Measurements from ENCODE around the gene TMEM176B.
A peak's percentile ranks its signal among the peaks of the same experiment; 100 is the strongest.

Gene TMEM176B

GRCh38 chr7:150756166-150756565, 44.0 kb downstream of the TMEM176B start:
- no peaks in the 10 kb centered on the region for H3K36me3 ChIP-seq (ENCODE audit: insufficient read depth, low read length)
- H3K79me2 ChIP-seq (ENCODE audit: insufficient read depth, low read length): no peaks in the 10 kb centered on the region
- H3K4me2 ChIP-seq (ENCODE audit: low read depth, low read length, poor library complexity, severe bottlenecking): peak overlapping the region; percentile 80
- peak overlapping the region; percentile 61 for H3K4me3 ChIP-seq (ENCODE audit: low read length, poor library complexity, severe bottlenecking)
- H3F3A ChIP-seq (ENCODE audit: low read depth): peaks cover 9% of the 10 kb centered on the region; the same call in 1 of the 2 replicates
- H3K9me2 ChIP-seq (replicated peaks; ENCODE audit: low read depth, low read length): no peaks in the 10 kb centered on the region
- peaks cover 34% of the 10 kb centered on the region for H3K4me1 ChIP-seq (ENCODE audit: insufficient read depth, low read length, poor library complexity, severe bottlenecking)
- peak overlapping the region; percentile 55 for H3K9ac ChIP-seq (ENCODE audit: low read depth, low read length, poor library complexity, severe bottlenecking)
- no peak for TF ChIP-seq CTCF (conservative IDR thresholded peaks at IDR 0.05; ENCODE audit: low read length)
- TF ChIP-seq EZH2phosphoT487 (IDR thresholded peaks at IDR 0.05; ENCODE audit: borderline replicate concordance): no peak
- no peak overlapping the region for H2AFZ ChIP-seq (ENCODE audit: low read length)
- no peaks in the 10 kb centered on the region for H3K9me3 ChIP-seq (ENCODE audit: insufficient read depth, low read depth, low read length)
- H3K27me3 ChIP-seq (ENCODE audit: insufficient read depth, low read length, poor library complexity, severe bottlenecking): no peaks in the 10 kb centered on the region
- H4K20me1 ChIP-seq (ENCODE audit: insufficient read depth, low read length, poor library complexity, severe bottlenecking): no peaks in the 10 kb centered on the region

- Histone ChIP-seq H3K79me2 (ENCODE audit: insufficient read depth, low read length) (no peaks in the 10 kb centered on the region), H3K9me3 (ENCODE audit: insufficient read depth, low read depth, low read length) (no peaks in the 10 kb centered on the region), H3K4me3 (ENCODE audit: low read length, poor library complexity, severe bottlenecking) (peak overlapping the region; percentile 61), H3K27me3 (ENCODE audit: insufficient read depth, low read length, poor library complexity, severe bottlenecking) (no peaks in the 10 kb centered on the region), H3K36me3 (ENCODE audit: insufficient read depth, low read length) (no peaks in the 10 kb centered on the region), H3K9ac (ENCODE audit: low read depth, low read length, poor library complexity, severe bottlenecking) (peak overlapping the region; percentile 65), H3F3A (ENCODE audit: low read depth) (peaks cover 9% of the 10 kb centered on the region; the same call in 1 of the 2 replicates), H3K9me2 (replicated peaks; ENCODE audit: low read depth, low read length) (no peaks in the 10 kb centered on the region), H4K20me1 (ENCODE audit: insufficient read depth, low read length, poor library complexity, severe bottlenecking) (no peaks in the 10 kb centered on the region), H3K4me2 (ENCODE audit: low read depth, low read length, poor library complexity, severe bottlenecking) (peak overlapping the region; percentile 80), H3K4me1 (ENCODE audit: insufficient read depth, low read length, poor library complexity, severe bottlenecking) (peaks cover 34% of the 10 kb centered on the region), H2AFZ (ENCODE audit: low read length) (no peak overlapping the region)
- TF ChIP-seq EZH2phosphoT487 (IDR thresholded peaks at IDR 0.05; ENCODE audit: borderline replicate concordance) (no peak), CTCF (conservative IDR thresholded peaks at IDR 0.05; ENCODE audit: low read length) (no peak)
Measured at GRCh38 chr7:150755473-150756099, 44.6 kb downstream of the TMEM176B start.

GRCh38 chr7:150754951-150755350, 45.2 kb downstream of the TMEM176B start:
- peak overlapping the region; percentile 80 for H3K4me2 ChIP-seq (ENCODE audit: low read depth, low read length, poor library complexity, severe bottlenecking)
- H3K9me2 ChIP-seq (replicated peaks; ENCODE audit: low read depth, low read length): no peaks in the 10 kb centered on the region
- no peaks in the 10 kb centered on the region for H4K20me1 ChIP-seq (ENCODE audit: insufficient read depth, low read length, poor library complexity, severe bottlenecking)
- no peaks in the 10 kb centered on the region for H3K79me2 ChIP-seq (ENCODE audit: insufficient read depth, low read length)
- peak overlapping the region; percentile 65 for H3K9ac ChIP-seq (ENCODE audit: low read depth, low read length, poor library complexity, severe bottlenecking)
- peaks cover 34% of the 10 kb centered on the region for H3K4me1 ChIP-seq (ENCODE audit: insufficient read depth, low read length, poor library complexity, severe bottlenecking)
- peak overlapping the region; percentile 61 for H3K4me3 ChIP-seq (ENCODE audit: low read length, poor library complexity, severe bottlenecking)
- H3K9me3 ChIP-seq (ENCODE audit: insufficient read depth, low read depth, low read length): no peaks in the 10 kb centered on the region
- TF ChIP-seq CTCF (conservative IDR thresholded peaks at IDR 0.05; ENCODE audit: low read length): no peak
- no peak for TF ChIP-seq EZH2phosphoT487 (IDR thresholded peaks at IDR 0.05; ENCODE audit: borderline replicate concordance)
- H3F3A ChIP-seq (ENCODE audit: low read depth): peaks cover 9% of the 10 kb centered on the region; the same call in 1 of the 2 replicates
- no peak overlapping the region for H2AFZ ChIP-seq (ENCODE audit: low read length)
- H3K27me3 ChIP-seq (ENCODE audit: insufficient read depth, low read length, poor library complexity, severe bottlenecking): no peaks in the 10 kb centered on the region
- H3K36me3 ChIP-seq (ENCODE audit: insufficient read depth, low read length): no peaks in the 10 kb centered on the region

Measured in Loucy (cell line).